NB4 (cell line): ENCODE measurements around the gene C11orf86.

Source experiments
- DNase-seq: peaks from one replicate; pipeline ENCODE4 v3.0.0; 2010; ENCODE audit warnings: low read depth
- H3K4me3 ChIP-seq: one replicate; pipeline ENCODE4 v1.5.1; 2011; ENCODE audit warnings: mild to moderate bottlenecking, low read depth, low read length, moderate library complexity
- CTCF ChIP-seq: IDR thresholded peaks from one replicate; pipeline ENCODE4 v1.5.1; 2012; ENCODE audit warnings: low read depth, low read length
- MAX ChIP-seq: IDR thresholded peaks from 2 replicates; pipeline ENCODE4 v1.6.1; 2011; ENCODE audit warnings: low read depth, low read length
- MYC ChIP-seq: IDR thresholded peaks from 2 replicates; pipeline ENCODE4 v1.6.1; 2011; ENCODE audit warnings: low read depth, low read length
- POLR2A ChIP-seq: IDR thresholded peaks from 2 replicates; pipeline ENCODE4 v1.6.1; 2011; ENCODE audit warnings: mild to moderate bottlenecking; ENCODE audit not compliant: insufficient read length; ENCODE audit errors: extremely low read depth

Gene C11orf86

GRCh38 chr11:66974724-66975404 lies at the start of gene C11orf86:
TSS of gene C11orf86 (plus strand) at chr11:66975304. CDS start at chr11:66975363, 59 bp downstream.
- H3K4me3 ChIP-seq: no peak within 1 kb of the TSS
- no peak for TF ChIP-seq POLR2A
- no peak for TF ChIP-seq MAX
- TF ChIP-seq MYC: no peak
- no peak for TF ChIP-seq CTCF
- DNase-seq: no peak

DNA sequence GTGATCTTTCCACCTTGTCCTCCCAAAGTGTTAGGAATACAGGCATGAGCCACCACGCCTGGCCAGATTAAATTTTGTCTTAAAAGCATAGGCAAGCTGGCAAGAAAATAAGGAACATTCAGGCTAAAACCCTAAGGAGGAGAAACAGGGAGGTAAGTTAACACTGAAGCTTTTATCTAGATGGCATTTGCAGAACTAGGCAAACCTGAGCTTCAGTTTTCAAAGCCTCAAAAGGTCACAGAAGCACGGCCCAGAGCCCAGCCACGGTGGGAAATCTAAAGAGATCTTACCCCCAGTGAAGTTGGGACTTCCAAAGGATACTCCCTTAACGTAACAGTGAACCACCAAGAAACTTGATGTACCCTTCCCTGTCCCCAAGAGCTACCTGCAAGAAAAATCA lies 45.4 kb upstream of the C11orf86 start:
- TF ChIP-seq MAX (no peak), CTCF (no peak), POLR2A (no peak), MYC (no peak)
- no peak overlapping the region for H3K4me3 ChIP-seq
- DNase-seq: no peak

- DNase-seq: no peak
- no peak for TF ChIP-seq MYC
- TF ChIP-seq CTCF: no peak
- no peak for TF ChIP-seq POLR2A
- no peak for TF ChIP-seq MAX
- H3K4me3 ChIP-seq: no peak overlapping the region
Observed at GRCh38 chr11:66932543-66932942, 42.6 kb upstream of the C11orf86 start.

GRCh38 chr11:66933531-66933930 lies 41.6 kb upstream of the C11orf86 start:
- TF ChIP-seq MAX: no peak
- no peak for TF ChIP-seq CTCF
- no peak for TF ChIP-seq POLR2A
- no peak for TF ChIP-seq MYC
- no peak for DNase-seq
- no peak overlapping the region for H3K4me3 ChIP-seq

DNA sequence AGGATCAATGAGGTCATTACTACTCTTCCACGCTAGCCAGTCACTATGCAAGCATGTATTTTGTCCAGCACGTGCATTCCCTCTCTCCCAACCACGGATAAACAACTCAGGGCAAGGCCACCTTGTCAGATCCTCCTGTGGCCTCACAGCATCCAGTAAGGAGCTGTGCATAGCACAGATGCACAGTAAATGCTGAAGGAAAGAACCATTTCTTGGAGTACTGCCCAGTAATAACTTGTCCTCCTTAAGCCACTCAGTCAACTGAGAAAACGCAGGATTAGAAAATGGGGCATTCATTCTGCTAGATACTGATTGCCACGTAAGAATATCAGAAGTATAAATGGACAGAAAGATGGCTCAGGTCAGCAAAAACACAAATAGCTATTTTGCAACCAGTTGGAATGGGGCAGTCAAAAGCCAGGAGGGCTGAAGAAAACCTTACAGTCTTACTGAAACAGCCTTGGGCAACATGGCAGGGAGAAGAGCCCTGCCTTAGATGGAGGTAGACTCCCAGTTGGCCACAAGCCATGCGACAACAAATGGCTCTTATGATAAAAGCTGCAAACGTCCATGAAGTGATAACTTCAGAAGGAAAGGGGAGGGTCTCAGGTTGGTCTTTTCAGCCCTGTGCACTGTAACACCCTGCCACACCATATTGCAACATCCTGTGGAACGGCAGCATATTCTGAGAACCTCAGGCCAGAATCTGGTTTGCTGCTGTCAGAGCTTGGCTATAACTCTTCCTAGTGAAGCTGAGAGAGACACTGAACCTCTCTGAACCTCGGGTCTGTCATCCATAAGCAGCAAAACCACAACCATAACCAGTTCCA lies 39.9 kb upstream of the C11orf86 start:
- peak; percentile 49 for DNase-seq
- H3K4me3 ChIP-seq: no peak overlapping the region
- TF ChIP-seq CTCF (no peak), POLR2A (no peak), MAX (no peak), MYC (no peak)
